Hepatocyte (in vitro differentiated cells): ENCODE data around the gene PDE4D.

ENCODE experiments used
- EZH2 ChIP-seq: fragments of 200-600 bp; sonication (generic); IDR thresholded peaks from 2 replicates; pipeline ENCODE4 v1.6.1; 2016; ENCODE audit warnings: antibody characterized with exemption, mild to moderate bottlenecking, borderline replicate concordance
- EZH2phosphoT487 ChIP-seq: fragments of 200-600 bp; sonication (generic); IDR thresholded peaks from one replicate; pipeline ENCODE4 v1.6.1; 2018; ENCODE audit warnings: antibody characterized with exemption, mild to moderate bottlenecking, low read depth, moderate library complexity; ENCODE audit not compliant: unreplicated experiment, severe bottlenecking
- TF ChIP-seq, protein P1 (sequence below): fragments of 200-600 bp; sonication (generic); IDR thresholded peaks from 2 replicates; pipeline ENCODE4 v1.5.1; 2016; ENCODE audit warnings: antibody characterized with exemption, mild to moderate bottlenecking; ENCODE audit not compliant: poor library complexity

GRCh38 chr5:59152701-59153245 lies 740.8 kb downstream of the PDE4D start:
- TF ChIP-seq, protein P1, sequence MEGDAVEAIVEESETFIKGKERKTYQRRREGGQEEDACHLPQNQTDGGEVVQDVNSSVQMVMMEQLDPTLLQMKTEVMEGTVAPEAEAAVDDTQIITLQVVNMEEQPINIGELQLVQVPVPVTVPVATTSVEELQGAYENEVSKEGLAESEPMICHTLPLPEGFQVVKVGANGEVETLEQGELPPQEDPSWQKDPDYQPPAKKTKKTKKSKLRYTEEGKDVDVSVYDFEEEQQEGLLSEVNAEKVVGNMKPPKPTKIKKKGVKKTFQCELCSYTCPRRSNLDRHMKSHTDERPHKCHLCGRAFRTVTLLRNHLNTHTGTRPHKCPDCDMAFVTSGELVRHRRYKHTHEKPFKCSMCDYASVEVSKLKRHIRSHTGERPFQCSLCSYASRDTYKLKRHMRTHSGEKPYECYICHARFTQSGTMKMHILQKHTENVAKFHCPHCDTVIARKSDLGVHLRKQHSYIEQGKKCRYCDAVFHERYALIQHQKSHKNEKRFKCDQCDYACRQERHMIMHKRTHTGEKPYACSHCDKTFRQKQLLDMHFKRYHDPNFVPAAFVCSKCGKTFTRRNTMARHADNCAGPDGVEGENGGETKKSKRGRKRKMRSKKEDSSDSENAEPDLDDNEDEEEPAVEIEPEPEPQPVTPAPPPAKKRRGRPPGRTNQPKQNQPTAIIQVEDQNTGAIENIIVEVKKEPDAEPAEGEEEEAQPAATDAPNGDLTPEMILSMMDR, result no peak
- TF ChIP-seq EZH2 (no peak), EZH2phosphoT487 (no peak)
